ENCODE results near the gene MKNK1. TPM values are rescaled to one million over a fixed set of nuclear protein-coding genes. Genes with fewer than 3 reads are reported as not detected.

Gene MKNK1
- total and polyA plus RNA-seq, 2 of the 8 experiments (the other 6 are each of a cell fraction or from before 2014, with no cell fraction given) = 13.9 to 21.5 TPM

- no peak for TF ChIP-seq EZH2 (IDR thresholded peaks at IDR 0.05; ENCODE audit: low read depth, low read length, severe bottlenecking)
- TF ChIP-seq JUN (IDR thresholded peaks at IDR 0.05; ENCODE audit: low read depth, low read length) = no peak
- TF ChIP-seq NANOG (IDR thresholded peaks at IDR 0.05; ENCODE audit: insufficient read depth, low read depth, low read length, poor library complexity, severe bottlenecking) = no peak
- no peak for TF ChIP-seq SAP30 (IDR thresholded peaks at IDR 0.05; ENCODE audit: insufficient read depth, insufficient replicate concordance, low read length)
- TF ChIP-seq NRF1 (IDR thresholded peaks at IDR 0.05; ENCODE audit: low read depth, low read length) = no peak
- TF ChIP-seq ZNF274 (IDR thresholded peaks at IDR 0.05; ENCODE audit: borderline replicate concordance, extremely low read depth, low read length) = no peak
These were observed 28.8 kb downstream of the MKNK1 start (continued) for GRCh38 chr1:46575300-46575699.

Data from H1 (cell line).